Spleen (tissue), 11 donors: ENCODE results near the gene SMARCA4. TPM values are rescaled to one million over a fixed set of nuclear protein-coding genes. Genes with fewer than 3 reads are reported as not detected.
"Not testable (repeated sequence)": the region's sequence is repeated elsewhere in the genome, so short reads cannot be mapped to it uniquely, and the experiment has no call there.

Source experiments
- DNase-seq: peaks from one replicate; pipeline ENCODE4 v3.0.0-alpha.2; 2020
- H3K27ac ChIP-seq, 8 donors: fragments of 200-600 bp; sonication (generic) in 7 of 8; 1 replicate in 4 of 8; 2 replicates in 4 of 8; pipeline versions ENCODE4 v1.5.0 to v1.8.0; 2016 to 2021; ENCODE audit warnings: inconsistent platforms in 4 of 8, mild to moderate bottlenecking in 4 of 8, moderate library complexity in 1 of 8
- H3K27me3 ChIP-seq, 7 donors: fragments of 200-600 bp; sonication (generic) in 6 of 7; replicated peaks in 1 of 7; 1 replicate in 4 of 7; 2 replicates in 3 of 7; pipeline versions ENCODE4 v1.5.0 to v1.8.0; 2016 to 2021; ENCODE audit warnings: inconsistent platforms in 3 of 7, mild to moderate bottlenecking in 1 of 7
- H3K36me3 ChIP-seq, 6 donors: fragments of 200-600 bp; sonication (generic) in 5 of 6; 1 replicate in 4 of 6; 2 replicates in 2 of 6; pipeline versions ENCODE4 v1.5.0 to v1.8.0; 2016 to 2021; ENCODE audit warnings: inconsistent platforms in 2 of 6
- H3K4me1 ChIP-seq, 6 donors: fragments of 200-600 bp; sonication (generic) in 5 of 6; 1 replicate in 3 of 6; 2 replicates in 3 of 6; pipeline versions ENCODE4 v1.5.0 to v1.8.0; 2016 to 2021; ENCODE audit warnings: inconsistent platforms in 3 of 6
- H3K4me3 ChIP-seq, 8 donors: fragments of 200-600 bp; sonication (generic) in 7 of 8; 1 replicate in 4 of 8; 2 replicates in 4 of 8; pipeline versions ENCODE4 v1.5.0 to v1.8.0; 2016 to 2021; ENCODE audit warnings: inconsistent platforms in 4 of 8, mild to moderate bottlenecking in 4 of 8, moderate library complexity in 2 of 8
- H3K9me3 ChIP-seq, 8 donors: fragments of 200-600 bp; sonication (generic) in 7 of 8; 1 replicate in 4 of 8; 2 replicates in 4 of 8; pipeline versions ENCODE4 v1.5.0 to v1.8.0; 2016 to 2021; ENCODE audit warnings: inconsistent platforms in 4 of 8
- CTCF ChIP-seq, 11 experiments: fragments of 200-600 bp in 7 of 11; fragments of 450-650 bp in 4 of 11; sonication (generic) in 4 of 11; IDR thresholded peaks in 8 of 11; conservative IDR thresholded peaks in 3 of 11; 1 replicate in 7 of 11; 2 replicates in 4 of 11; pipeline versions ENCODE4 v1.4.0 to v1.8.0; 2016 to 2021; ENCODE audit warnings: antibody characterized with exemption in 11 of 11, inconsistent platforms in 4 of 11, mild to moderate bottlenecking in 1 of 11
- POLR2A ChIP-seq, 3 donors: fragments of 450-650 bp; IDR thresholded peaks; one replicate each; pipeline ENCODE4 v1.5.1; 2017; ENCODE audit warnings: antibody characterized with exemption in 3 of 3, mild to moderate bottlenecking in 1 of 3
- POLR2AphosphoS5 ChIP-seq, 3 donors: sonication (generic); formaldehyde crosslinking; IDR thresholded peaks; one replicate each; pipeline ENCODE4 v1.5.1; 2017; ENCODE audit warnings: antibody characterized with exemption in 3 of 3
- WGBS, 5 donors: extraction: QIAGEN DNeasy Blood & Tissue Kit in 3 of 5; methylation state at CpG; one replicate each; pipeline versions ENCODE4 v1.1.5 to v1.1.7; 2013 to 2018; 5-methylcytosine and 5-hydroxymethylcytosine counted together
- intact Hi-C: fragments of 100-400 bp; cut with DNase I; formaldehyde crosslinking; loops from one replicate; pipeline ENCODE4 v1.15.0; 2023; ENCODE audit warnings: low total_unique reads
- polyA plus RNA-seq, 3 donors: library from polyadenylated mRNA; stranded (reverse); fragments of 200-250 nt; gene quantifications; one replicate each; pipeline ENCODE4 v1.2.1, GENCODE V29; 2013
- total RNA-seq, 7 donors: library from RNA; depleted of rRNA in 3 of 7; stranded (reverse); fragments of >200 nt in 3 of 7; fragmentation: NEBNext Ultra II Directional in 4 of 7; extraction: Animal tissue kit (Norgen Biotek cat#: 25700) in 4 of 7; gene quantifications; one replicate each; pipeline versions ENCODE4 v1.1.0 to v1.2.1, GENCODE V29; 2016 to 2021
- donor health status: healthy with polysubstance abuse.
- donor health status: DM: no; HTN: no; CAD: no; lungs with moderate emphysema.
- donor health status: DM: no; HTN: no; CAD: no.
- donor health status: Bipolar disorder and iron deficiency.
- donor health status: healthy.
- donor health status: DM: no; HTN: no; CAD: no.
- donor health status: DM: yes; HTN: yes; CAD: no.

Gene SMARCA4
- total and polyA plus RNA-seq, 10 donors: 41.6 to 95.6 (median 65.8) TPM

GRCh38 chr19:11089254-11090013 is 128.6 kb downstream of the SMARCA4 start, which contains the start of gene LDLR:
Gene LDLR (plus strand): TSS chr19:11089463. CDS start chr19:11089549, 86 bp downstream.
- peak within 1 kb of the TSS; percentile 61 to 99 (median 95) for H3K27ac ChIP-seq
- peaks cover 0 to 9% (median 0%) of the 10 kb centered on the region in 8 donors for H3K9me3 ChIP-seq
- intact Hi-C loops: no loop called here
- peaks cover 0 to 36% (median 5%) of the 10 kb centered on the region in 7 donors for H3K27me3 ChIP-seq
- H3K4me1 ChIP-seq: peaks cover 29 to 94% (median 65%) of the 10 kb centered on the region in 6 donors
- peaks cover 0 to 4% (median 0%) of the 10 kb centered on the region in 6 donors for H3K36me3 ChIP-seq
- H3K4me3 ChIP-seq: peak within 1 kb of the TSS; percentile 37 to 81 (median 64)
- TF ChIP-seq POLR2AphosphoS5 (IDR thresholded peaks at IDR 0.05) (peak; percentile 93 to 95 (median 94)), CTCF (IDR thresholded peaks at IDR 0.05 in 8 of 11, conservative IDR thresholded peaks at IDR 0.05 in 3 of 11) (no peak), POLR2A (IDR thresholded peaks at IDR 0.05) (peak in 2 of 3 donors; percentile 55 to 83)
- DNase-seq: peak; percentile 89
- WGBS, 5 donors: 1 to 3% (median 2%) methylated on average over 32 to 43 of the region's 43 CpGs

GRCh38 chr19:11090014-11090263 is 129.1 kb downstream of the SMARCA4 start:
- H3K36me3 ChIP-seq, H3K9me3 ChIP-seq, DNase-seq, intact Hi-C loops: not testable (repeated sequence)
- 0 to 17% (median 1%) methylated on average over 1 to 15 of the region's 15 CpGs for WGBS, 5 donors
- Histone ChIP-seq H3K4me1 (peaks cover 34 to 94% (median 68%) of the 10 kb centered on the region in 6 donors), H3K27me3 (peaks cover 0 to 41% (median 5%) of the 10 kb centered on the region in 7 donors), H3K27ac (peak overlapping the region; percentile 61 to 99 (median 95)), H3K4me3 (peak overlapping the region; percentile 37 to 81 (median 64))

GRCh38 chr19:11090264-11090996 is 129.6 kb downstream of the SMARCA4 start:
- peak overlapping the region; percentile 37 to 81 (median 64) for H3K4me3 ChIP-seq
- TF ChIP-seq POLR2A (IDR thresholded peaks at IDR 0.05) (peak in 2 of 3 donors; percentile 55 to 88), CTCF (IDR thresholded peaks at IDR 0.05 in 8 of 11, conservative IDR thresholded peaks at IDR 0.05 in 3 of 11) (peak in 1 of 11 experiments; percentile 33), POLR2AphosphoS5 (IDR thresholded peaks at IDR 0.05) (peak; percentile 95 to 98 (median 97))
- intact Hi-C loops: no loop called here
- H3K4me1 ChIP-seq: peaks cover 37 to 94% (median 70%) of the 10 kb centered on the region in 6 donors
- peaks cover 0 to 9% (median 0%) of the 10 kb centered on the region in 8 donors for H3K9me3 ChIP-seq
- DNase-seq: peak; percentile 99
- 0 to 2% (median 1%) methylated on average over 11 to 64 of the region's 64 CpGs for WGBS, 5 donors
- H3K36me3 ChIP-seq: peaks cover 0 to 9% (median 0%) of the 10 kb centered on the region in 6 donors
- peaks cover 0 to 42% (median 5%) of the 10 kb centered on the region in 7 donors for H3K27me3 ChIP-seq
- H3K27ac ChIP-seq: peak overlapping the region; percentile 85 to 99 (median 95)

GRCh38 chr19:11090997-11091702 is 130.3 kb downstream of the SMARCA4 start:
- Histone ChIP-seq H3K4me3 (peak overlapping the region; percentile 36 to 81 (median 64)), H3K27me3 (peaks cover 0 to 42% (median 5%) of the 10 kb centered on the region in 7 donors), H3K9me3 (peaks cover 0 to 9% (median 0%) of the 10 kb centered on the region in 8 donors), H3K27ac (peak overlapping the region; percentile 85 to 99 (median 95)), H3K4me1 (peaks cover 44 to 94% (median 77%) of the 10 kb centered on the region in 6 donors), H3K36me3 (peaks cover 0 to 15% (median 0%) of the 10 kb centered on the region in 6 donors)
- intact Hi-C loops: no loop called here
- TF ChIP-seq POLR2AphosphoS5 (IDR thresholded peaks at IDR 0.05) (no peak), POLR2A (IDR thresholded peaks at IDR 0.05) (no peak), CTCF (IDR thresholded peaks at IDR 0.05 in 8 of 11, conservative IDR thresholded peaks at IDR 0.05 in 3 of 11) (no peak)
- no peak for DNase-seq
- 33 to 48% (median 36%) methylated on average over 11 of the region's 11 CpGs for WGBS, 5 donors
